Erythroblast (primary cell): ENCODE data around the gene GAPDH.

Experiments used
- GATA1 ChIP-seq: IDR thresholded peaks from 2 replicates; pipeline ENCODE4 v1.6.1; 2011; ENCODE audit warnings: low read depth, mild to moderate bottlenecking, control low read depth, low read length, moderate library complexity
- POLR2A ChIP-seq: IDR thresholded peaks from 2 replicates; pipeline ENCODE4 v1.6.1; 2011; ENCODE audit warnings: mild to moderate bottlenecking, low read length

DNA sequence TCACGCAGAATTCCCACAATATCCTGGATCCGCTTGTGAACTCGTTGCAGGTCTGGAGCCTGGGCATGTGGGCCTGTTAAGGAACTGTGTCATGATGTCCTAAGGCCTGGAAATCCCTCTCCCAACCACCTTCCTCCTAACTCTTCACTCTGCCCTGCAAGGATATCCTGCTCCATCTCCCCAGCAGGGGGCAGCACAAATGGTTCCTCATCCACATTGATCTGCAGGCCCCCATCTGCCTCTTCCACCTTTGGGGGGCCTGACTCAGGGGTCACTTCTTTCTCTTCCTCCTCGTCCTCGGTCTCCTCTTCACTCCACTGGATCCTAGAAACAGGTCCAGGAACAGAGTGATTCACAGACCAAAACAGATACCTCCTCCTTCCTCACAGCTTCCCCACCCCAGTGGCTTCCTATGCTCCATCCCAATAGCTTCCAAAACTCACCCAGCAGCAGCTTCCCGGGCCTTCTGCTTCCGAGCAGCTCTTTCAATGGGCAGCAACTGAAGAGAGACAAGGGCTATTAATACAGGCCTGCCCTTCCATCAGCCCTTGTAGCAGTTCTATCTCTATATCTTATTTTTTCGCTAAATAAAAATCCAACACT is 29.2 kb downstream of the GAPDH start:
- TF ChIP-seq POLR2A (no peak), GATA1 (no peak)
